Keratinocyte (primary cell): ENCODE results near the gene DTYMK. TPM values are rescaled to one million over a fixed set of nuclear protein-coding genes. Genes with fewer than 3 reads are reported as not detected.

Experiments
- DNase-seq: peaks from one replicate; pipeline ENCODE4 v3.0.0-alpha.2; 2011; ENCODE audit warnings: low read depth, missing footprints, low spot score
- FAIRE-seq: peaks from 2 replicates; lab custom pipeline; 2011; peaks lifted over from hg19 to GRCh38; lab: Jason Lieb, UNC
- H2AFZ ChIP-seq: 2 replicates; pipeline ENCODE4 v1.6.0; 2012; ENCODE audit warnings: low read length, control low read depth, inconsistent platforms; ENCODE audit not compliant: control insufficient read depth
- H3K27ac ChIP-seq: 2 replicates; pipeline ENCODE4 v1.5.1; 2011; ENCODE audit warnings: low read length; ENCODE audit not compliant: control insufficient read depth, insufficient read depth
- H3K27me3 ChIP-seq: 3 replicates; pipeline ENCODE4 v1.6.0; 2011; ENCODE audit warnings: low read length; ENCODE audit not compliant: control insufficient read depth, insufficient read depth; ENCODE audit errors: extremely low read depth
- H3K36me3 ChIP-seq, 2 experiments: 2 replicates in 1 of 2; 3 replicates in 1 of 2; pipeline ENCODE4 v1.5.1; 2011; ENCODE audit warnings: low read length in 2 of 2, mild to moderate bottlenecking in 1 of 2; ENCODE audit not compliant: control insufficient read depth in 2 of 2, insufficient read depth in 2 of 2; ENCODE audit errors: extremely low read depth in 1 of 2
- H3K4me1 ChIP-seq: 3 replicates; pipeline ENCODE4 v1.5.1; 2011; ENCODE audit warnings: low read length; ENCODE audit not compliant: control insufficient read depth, insufficient read depth; ENCODE audit errors: extremely low read depth
- H3K4me2 ChIP-seq: 3 replicates; pipeline ENCODE4 v1.6.0; 2011; ENCODE audit warnings: low read depth, low read length; ENCODE audit not compliant: control insufficient read depth, insufficient read depth; ENCODE audit errors: extremely low read depth
- H3K4me3 ChIP-seq, 3 experiments: fragments of 200-600 bp in 1 of 3; sonication (generic) in 1 of 3; 2 replicates in 2 of 3; 3 replicates in 1 of 3; pipeline ENCODE4 v1.5.1; 2011 to 2016; ENCODE audit warnings: low read length in 3 of 3, mild to moderate bottlenecking in 3 of 3, control low read depth in 2 of 3, inconsistent platforms in 1 of 3, low read depth in 1 of 3, mixed read lengths in 1 of 3, mixed run types in 1 of 3, moderate library complexity in 1 of 3; ENCODE audit not compliant: control insufficient read depth in 2 of 3, insufficient read depth in 2 of 3; ENCODE audit errors: extremely low read depth in 1 of 3
- H3K79me2 ChIP-seq: 2 replicates; pipeline ENCODE4 v1.6.0; 2012; ENCODE audit warnings: low read length; ENCODE audit not compliant: control insufficient read depth, insufficient read depth
- H3K9ac ChIP-seq: 3 replicates; pipeline ENCODE4 v1.6.0; 2011; ENCODE audit warnings: low read length; ENCODE audit not compliant: control insufficient read depth, insufficient read depth; ENCODE audit errors: extremely low read depth
- H3K9me1 ChIP-seq: 3 replicates; pipeline ENCODE4 v1.6.0; 2011; ENCODE audit warnings: low read length; ENCODE audit not compliant: control insufficient read depth, insufficient read depth; ENCODE audit errors: extremely low read depth
- H3K9me3 ChIP-seq: 2 replicates; pipeline ENCODE4 v1.5.1; 2012; ENCODE audit warnings: low read depth, low read length; ENCODE audit not compliant: control insufficient read depth
- H4K20me1 ChIP-seq: 3 replicates; pipeline ENCODE4 v1.6.0; 2011; ENCODE audit warnings: low read length; ENCODE audit not compliant: control insufficient read depth, insufficient read depth; ENCODE audit errors: extremely low read depth
- EZH2 ChIP-seq: IDR thresholded peaks from one replicate; pipeline ENCODE4 v1.6.1; 2012; ENCODE audit warnings: inconsistent platforms, mild to moderate bottlenecking, low read length, moderate library complexity
- dilution Hi-C: fragments of 300-500 bp; cut with MboI; formaldehyde crosslinking; loops from one replicate; pipeline ENCODE4 v1.7.0; 2020; ENCODE audit warnings: low sequenced_read_pairs; ENCODE audit not compliant: extremely low pct_ligation_motif_present
- polyA plus RNA-seq, 5 experiments: library from polyadenylated mRNA; depleted of rRNA in 3 of 5; stranded (reverse) in 3 of 5; stranded (forward) in 1 of 5; unstranded in 1 of 5; fragments of >200 nt; gene quantifications; 1 replicate in 1 of 5; 2 replicates in 3 of 5; 3 replicates in 1 of 5; pipeline versions ENCODE4 v1.2.1 to v1.2.3, GENCODE V29; 2011 to 2012; ENCODE audit warnings: missing spikeins in 2 of 5, low read depth in 1 of 5, low replicate concordance in 1 of 5
- TF ChIP-seq, protein P1 (sequence below), 3 experiments: IDR thresholded peaks in 1 of 3; conservative IDR thresholded peaks in 1 of 3; optimal IDR thresholded peaks in 1 of 3; 2 replicates in 2 of 3; 3 replicates in 1 of 3; pipeline versions ENCODE3 to v1.5.1; 2011; ENCODE audit warnings: low read length in 3 of 3, mild to moderate bottlenecking in 3 of 3, moderate library complexity in 2 of 3, control low read depth in 1 of 3, inconsistent platforms in 1 of 3; ENCODE audit not compliant: insufficient read depth in 2 of 3; ENCODE audit errors: extremely low read depth in 1 of 3

DTYMK gene
- polyA plus RNA-seq, 1 donor (not counting 4 experiments of a cell fraction or from before 2014, with no cell fraction given): 31.6 TPM

DNA sequence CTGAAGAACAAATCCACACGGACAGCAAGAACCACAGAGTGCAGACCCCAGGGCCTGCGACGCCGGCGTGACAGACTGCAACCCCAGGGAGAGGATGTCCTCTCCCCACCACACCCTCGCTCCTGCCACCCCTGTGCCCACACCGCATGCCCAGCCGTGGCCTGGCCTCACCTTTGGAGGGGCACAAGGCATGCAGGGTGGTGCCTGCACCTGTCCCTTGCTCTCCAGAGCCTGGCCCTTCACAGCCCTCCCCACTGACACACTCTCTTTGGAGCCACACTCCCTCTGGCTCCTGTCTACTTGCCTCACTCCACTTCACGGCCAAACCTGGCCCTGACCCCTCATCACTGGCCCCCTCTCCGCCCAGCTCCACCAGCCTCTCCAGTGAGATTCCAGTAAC is 58.9 kb downstream of the DTYMK start:
- dilution Hi-C loops: no loop called here

More for the DNA sequence above, 58.9 kb downstream of the DTYMK start:
- Histone ChIP-seq H3K27ac (no peak overlapping the region), H3K79me2 (peaks cover 84% of the 10 kb centered on the region), H3K9ac (no peak overlapping the region), H3K9me3 (no peaks in the 10 kb centered on the region), H3K27me3 (no peaks in the 10 kb centered on the region), H2AFZ (no peak overlapping the region), H3K4me2 (no peak overlapping the region), H3K9me1 (no peaks in the 10 kb centered on the region), H3K4me1 (no peaks in the 10 kb centered on the region), H3K4me3 (no peak overlapping the region), H4K20me1 (peaks cover 4% of the 10 kb centered on the region), H3K36me3 (peaks cover 15 to 28% of the 10 kb centered on the region in 2 experiments)
- no peak for TF ChIP-seq EZH2
- TF ChIP-seq, protein P1, sequence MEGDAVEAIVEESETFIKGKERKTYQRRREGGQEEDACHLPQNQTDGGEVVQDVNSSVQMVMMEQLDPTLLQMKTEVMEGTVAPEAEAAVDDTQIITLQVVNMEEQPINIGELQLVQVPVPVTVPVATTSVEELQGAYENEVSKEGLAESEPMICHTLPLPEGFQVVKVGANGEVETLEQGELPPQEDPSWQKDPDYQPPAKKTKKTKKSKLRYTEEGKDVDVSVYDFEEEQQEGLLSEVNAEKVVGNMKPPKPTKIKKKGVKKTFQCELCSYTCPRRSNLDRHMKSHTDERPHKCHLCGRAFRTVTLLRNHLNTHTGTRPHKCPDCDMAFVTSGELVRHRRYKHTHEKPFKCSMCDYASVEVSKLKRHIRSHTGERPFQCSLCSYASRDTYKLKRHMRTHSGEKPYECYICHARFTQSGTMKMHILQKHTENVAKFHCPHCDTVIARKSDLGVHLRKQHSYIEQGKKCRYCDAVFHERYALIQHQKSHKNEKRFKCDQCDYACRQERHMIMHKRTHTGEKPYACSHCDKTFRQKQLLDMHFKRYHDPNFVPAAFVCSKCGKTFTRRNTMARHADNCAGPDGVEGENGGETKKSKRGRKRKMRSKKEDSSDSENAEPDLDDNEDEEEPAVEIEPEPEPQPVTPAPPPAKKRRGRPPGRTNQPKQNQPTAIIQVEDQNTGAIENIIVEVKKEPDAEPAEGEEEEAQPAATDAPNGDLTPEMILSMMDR (optimal IDR thresholded peaks at IDR 0.05 in 1 of 3, IDR thresholded peaks at IDR 0.05 in 1 of 3, conservative IDR thresholded peaks at IDR 0.05 in 1 of 3; ENCODE audit: extremely low read depth in 1 of 3, insufficient read depth in 2 of 3, low read length in 3 of 3): no peak
- FAIRE-seq: no peak
- no peak for DNase-seq

Other genes with a start within 250 kb of the DTYMK start
- 237 to 339 TPM (median 242 TPM) in 3 replicates for gene STK25, start 178.2 kb downstream of the DTYMK start, polyA plus RNA-seq
- 15.4 to 25.5 TPM (median 21.7 TPM) in 3 replicates for gene BOK, start 128.1 kb downstream of the DTYMK start, polyA plus RNA-seq
- gene THAP4, start 49.7 kb downstream of the DTYMK start, polyA plus RNA-seq: 30.3 to 39.5 TPM (median 36.2 TPM) in 3 replicates
- 69.0 to 96.0 TPM (median 72.3 TPM) in 3 replicates for gene ATG4B, start 49.1 kb downstream of the DTYMK start, polyA plus RNA-seq
- gene ING5, start 15.2 kb upstream of the DTYMK start, polyA plus RNA-seq: 17.3 to 21.1 TPM (median 19.1 TPM) in 3 replicates
- gene D2HGDH, start 47.8 kb upstream of the DTYMK start, polyA plus RNA-seq: 5.4 to 10.8 TPM (median 5.8 TPM) in 3 replicates
- gene GAL3ST2, start 90.0 kb upstream of the DTYMK start, polyA plus RNA-seq: 0.05 TPM in 1 of 3 replicates, not detected in the others
- gene NEU4, start 122.4 kb upstream of the DTYMK start, polyA plus RNA-seq: not detected in 3 replicates
- not detected in 3 replicates for gene PDCD1, start 172.1 kb upstream of the DTYMK start, polyA plus RNA-seq
- not detected in 3 replicates for gene RTP5, start 182.9 kb upstream of the DTYMK start, polyA plus RNA-seq